Osteoblast (primary cell): ENCODE results near the gene FCHO1. TPM values are rescaled to one million over a fixed set of nuclear protein-coding genes. Genes with fewer than 3 reads are reported as not detected.

ENCODE experiments used
- DNase-seq: peaks from one replicate; pipeline ENCODE4 v3.0.0; 2011; ENCODE audit warnings: low spot score, mixed read lengths; ENCODE audit not compliant: insufficient read length; ENCODE audit errors: missing footprints
- H2AFZ ChIP-seq: 2 replicates; pipeline ENCODE4 v1.6.0; 2011; ENCODE audit warnings: mild to moderate bottlenecking, low read length
- H3K27ac ChIP-seq: 2 replicates; pipeline ENCODE4 v1.5.1; 2011; ENCODE audit warnings: mild to moderate bottlenecking, low read depth, low read length, moderate library complexity
- H3K27me3 ChIP-seq: 2 replicates; pipeline ENCODE4 v1.6.0; 2012; ENCODE audit warnings: mild to moderate bottlenecking, control low read depth, inconsistent platforms, low read length, moderate library complexity; ENCODE audit not compliant: insufficient read depth
- H3K36me3 ChIP-seq: 2 replicates; pipeline ENCODE4 v1.5.1; 2011; ENCODE audit warnings: mild to moderate bottlenecking, low read length, control low read depth, moderate library complexity; ENCODE audit not compliant: insufficient read depth
- H3K4me1 ChIP-seq: 2 replicates; pipeline ENCODE4 v1.5.1; 2011; ENCODE audit warnings: mild to moderate bottlenecking, low read length, control low read depth, moderate library complexity; ENCODE audit not compliant: insufficient read depth
- H3K4me2 ChIP-seq: 2 replicates; pipeline ENCODE4 v1.6.0; 2011; ENCODE audit warnings: mild to moderate bottlenecking, low read length; ENCODE audit not compliant: insufficient read depth
- H3K4me3 ChIP-seq: fragments of 200-600 bp; sonication (generic); 3 replicates; pipeline ENCODE4 v1.5.1; 2012; ENCODE audit warnings: mild to moderate bottlenecking, low read length, inconsistent platforms; ENCODE audit not compliant: insufficient read depth
- H3K79me2 ChIP-seq: 2 replicates; pipeline ENCODE4 v1.6.0; 2012; ENCODE audit warnings: mild to moderate bottlenecking, low read length, control low read depth, inconsistent platforms; ENCODE audit not compliant: insufficient read depth
- H3K9me3 ChIP-seq: 2 replicates; pipeline ENCODE4 v1.5.1; 2011; ENCODE audit warnings: low read depth, low read length, control low read depth
- H4K20me1 ChIP-seq: 2 replicates; pipeline ENCODE4 v1.6.0; 2012; ENCODE audit warnings: mild to moderate bottlenecking, low read length, control low read depth; ENCODE audit not compliant: insufficient read depth
- CTCF ChIP-seq: IDR thresholded peaks from 2 replicates; pipeline ENCODE4 v1.5.1; 2011; ENCODE audit warnings: mild to moderate bottlenecking, low read depth, low read length, moderate library complexity; ENCODE audit errors: extremely low read depth
- total RNA-seq: library from RNA; depleted of rRNA; stranded (reverse); fragments of >200 nt; gene quantifications from 2 replicates; pipeline ENCODE4 v1.2.3, GENCODE V29; 2012

The FCHO1 gene
- total RNA-seq, 1 donor, result 0.72 TPM

- H3K27ac ChIP-seq, result no peak overlapping the region
- H2AFZ ChIP-seq, result no peak overlapping the region
- peak overlapping the region; percentile 96 for H3K4me2 ChIP-seq
- peaks cover 44% of the 10 kb centered on the region for H3K79me2 ChIP-seq
- peaks cover 24% of the 10 kb centered on the region for H4K20me1 ChIP-seq
- H3K4me3 ChIP-seq, result peak overlapping the region; percentile 85
- no peaks in the 10 kb centered on the region for H3K9me3 ChIP-seq
- H3K36me3 ChIP-seq, result peaks cover 5% of the 10 kb centered on the region
- H3K4me1 ChIP-seq, result peaks cover 19% of the 10 kb centered on the region
- peak; percentile 93 for DNase-seq
- no peak for TF ChIP-seq CTCF
- H3K27me3 ChIP-seq, result no peaks in the 10 kb centered on the region
Observed at GRCh38 chr19:17719730-17720400, 31.4 kb upstream of the FCHO1 start.

GRCh38 chr19:17720440-17720839 is 30.8 kb upstream of the FCHO1 start:
- TF ChIP-seq CTCF, result no peak
- no peak for DNase-seq
- Histone ChIP-seq H3K4me3 (peak overlapping the region; percentile 85), H3K27me3 (no peaks in the 10 kb centered on the region), H3K4me1 (peaks cover 19% of the 10 kb centered on the region), H3K27ac (no peak overlapping the region), H3K4me2 (peak overlapping the region; percentile 96), H2AFZ (no peak overlapping the region), H3K79me2 (peaks cover 47% of the 10 kb centered on the region), H3K9me3 (no peaks in the 10 kb centered on the region), H4K20me1 (peaks cover 28% of the 10 kb centered on the region), H3K36me3 (peaks cover 10% of the 10 kb centered on the region)

GRCh38 chr19:17721111-17721628 is 30.1 kb upstream of the FCHO1 start:
- Histone ChIP-seq H3K27me3 (no peaks in the 10 kb centered on the region), H3K36me3 (peaks cover 13% of the 10 kb centered on the region), H3K4me1 (peaks cover 19% of the 10 kb centered on the region), H3K27ac (no peak overlapping the region), H4K20me1 (peaks cover 30% of the 10 kb centered on the region), H3K9me3 (no peaks in the 10 kb centered on the region), H2AFZ (no peak overlapping the region), H3K4me2 (peak overlapping the region; percentile 96), H3K79me2 (peaks cover 47% of the 10 kb centered on the region), H3K4me3 (peak overlapping the region; percentile 85)
- DNase-seq, result no peak
- no peak for TF ChIP-seq CTCF

GRCh38 chr19:17721821-17722220 is 29.5 kb upstream of the FCHO1 start:
- Histone ChIP-seq H3K36me3 (peaks cover 17% of the 10 kb centered on the region), H3K4me2 (no peak overlapping the region), H3K79me2 (peaks cover 47% of the 10 kb centered on the region), H3K27ac (no peak overlapping the region), H3K27me3 (no peaks in the 10 kb centered on the region), H3K4me1 (peaks cover 18% of the 10 kb centered on the region), H4K20me1 (peaks cover 30% of the 10 kb centered on the region), H3K9me3 (no peaks in the 10 kb centered on the region), H2AFZ (no peak overlapping the region), H3K4me3 (no peak overlapping the region)
- peak; percentile 97 for DNase-seq
- no peak for TF ChIP-seq CTCF
